Endothelial cell (in vitro differentiated cells): ENCODE measurements around the gene SMCO4. TPM values are rescaled to one million over a fixed set of nuclear protein-coding genes. Genes with fewer than 3 reads are reported as not detected.

ENCODE experiments used
- DNase-seq: peaks from one replicate; pipeline ENCODE4 v3.0.0; 2021; ENCODE audit warnings: low spot score
- H3K27ac Mint-ChIP-seq: one replicate; pipeline ENCODE4 v1.8.0; 2021; ENCODE audit warnings: mixed read lengths, inconsistent platforms; ENCODE audit not compliant: unreplicated experiment
- H3K27me3 Mint-ChIP-seq: one replicate; pipeline ENCODE4 v1.8.0; 2021; ENCODE audit warnings: mild to moderate bottlenecking, moderate library complexity, mixed read lengths, inconsistent platforms; ENCODE audit not compliant: unreplicated experiment
- H3K36me3 Mint-ChIP-seq: one replicate; pipeline ENCODE4 v1.8.0; 2021; ENCODE audit warnings: mild to moderate bottlenecking, low read depth, mixed read lengths, inconsistent platforms; ENCODE audit not compliant: unreplicated experiment
- H3K4me1 Mint-ChIP-seq: one replicate; pipeline ENCODE4 v1.8.0; 2021; ENCODE audit warnings: mild to moderate bottlenecking, mixed read lengths, inconsistent platforms; ENCODE audit not compliant: unreplicated experiment
- H3K4me3 Mint-ChIP-seq: one replicate; pipeline ENCODE4 v1.8.0; 2021; ENCODE audit warnings: mild to moderate bottlenecking, mixed read lengths, inconsistent platforms; ENCODE audit not compliant: unreplicated experiment
- H3K9me3 Mint-ChIP-seq: one replicate; pipeline ENCODE4 v1.8.0; 2021; ENCODE audit warnings: mixed read lengths, inconsistent platforms; ENCODE audit not compliant: unreplicated experiment
- CTCF ChIP-seq: fragments of 200-600 bp; sonication (generic); IDR thresholded peaks from one replicate; pipeline ENCODE4 v1.5.0; 2021; ENCODE audit warnings: antibody characterized with exemption; ENCODE audit not compliant: unreplicated experiment
- total RNA-seq: library from RNA; stranded (reverse); fragmentation: NEBNext Ultra II Directional; extraction: Animal tissue kit (Norgen Biotek cat#: 25700); gene quantifications from one replicate; pipeline ENCODE4 v1.2.1, GENCODE V29; 2021; ENCODE audit not compliant: unreplicated experiment

The SMCO4 gene
- total RNA-seq, 1 donor from 2014 or later, result 23.7 TPM

GRCh38 chr11:93541884-93542810 lies 1.0 kb downstream of the SMCO4 start:
- no peaks in the 10 kb centered on the region for H3K9me3 Mint-ChIP-seq
- peaks cover 26% of the 10 kb centered on the region for H3K4me1 Mint-ChIP-seq
- H3K36me3 Mint-ChIP-seq, result peaks cover 4% of the 10 kb centered on the region
- peak; percentile 45 for DNase-seq
- H3K27ac Mint-ChIP-seq, result peak overlapping the region; percentile 68
- H3K27me3 Mint-ChIP-seq, result peaks cover 8% of the 10 kb centered on the region
- TF ChIP-seq CTCF, result no peak
- H3K4me3 Mint-ChIP-seq, result peak overlapping the region; percentile 95

GRCh38 chr11:93540896-93541553 lies 2.2 kb downstream of the SMCO4 start:
- peak overlapping the region; percentile 71 for H3K4me3 Mint-ChIP-seq
- H3K27ac Mint-ChIP-seq, result no peak overlapping the region
- peaks cover 11% of the 10 kb centered on the region for H3K27me3 Mint-ChIP-seq
- H3K36me3 Mint-ChIP-seq, result peaks cover 4% of the 10 kb centered on the region
- no peaks in the 10 kb centered on the region for H3K9me3 Mint-ChIP-seq
- no peak for TF ChIP-seq CTCF
- DNase-seq, result no peak
- H3K4me1 Mint-ChIP-seq, result peaks cover 27% of the 10 kb centered on the region

GRCh38 chr11:93540337-93540736 lies 2.9 kb downstream of the SMCO4 start:
- H3K27ac Mint-ChIP-seq, result no peak overlapping the region
- no peak for TF ChIP-seq CTCF
- H3K27me3 Mint-ChIP-seq, result peaks cover 11% of the 10 kb centered on the region
- no peak overlapping the region for H3K4me3 Mint-ChIP-seq
- peaks cover 32% of the 10 kb centered on the region for H3K4me1 Mint-ChIP-seq
- no peak for DNase-seq
- no peaks in the 10 kb centered on the region for H3K9me3 Mint-ChIP-seq
- H3K36me3 Mint-ChIP-seq, result peaks cover 4% of the 10 kb centered on the region

GRCh38 chr11:93537767-93538261 lies 5.4 kb downstream of the SMCO4 start:
- TF ChIP-seq CTCF, result no peak
- H3K36me3 Mint-ChIP-seq, result peaks cover 5% of the 10 kb centered on the region
- no peak overlapping the region for H3K27ac Mint-ChIP-seq
- H3K27me3 Mint-ChIP-seq, result peaks cover 5% of the 10 kb centered on the region
- H3K9me3 Mint-ChIP-seq, result no peaks in the 10 kb centered on the region
- DNase-seq, result no peak
- peaks cover 20% of the 10 kb centered on the region for H3K4me1 Mint-ChIP-seq
- H3K4me3 Mint-ChIP-seq, result no peak overlapping the region
